IPS-NIHi7 (cell line): ENCODE results near the gene PREX1.
"Not testable (repeated sequence)": the region's sequence is repeated elsewhere in the genome, so short reads cannot be mapped to it uniquely, and the experiment has no call there.

ENCODE experiments used
- DNase-seq: peaks from one replicate; pipeline ENCODE4 v3.0.0; 2012; ENCODE audit warnings: mixed read lengths; ENCODE audit errors: extremely low spot score

PREX1 gene

DNA sequence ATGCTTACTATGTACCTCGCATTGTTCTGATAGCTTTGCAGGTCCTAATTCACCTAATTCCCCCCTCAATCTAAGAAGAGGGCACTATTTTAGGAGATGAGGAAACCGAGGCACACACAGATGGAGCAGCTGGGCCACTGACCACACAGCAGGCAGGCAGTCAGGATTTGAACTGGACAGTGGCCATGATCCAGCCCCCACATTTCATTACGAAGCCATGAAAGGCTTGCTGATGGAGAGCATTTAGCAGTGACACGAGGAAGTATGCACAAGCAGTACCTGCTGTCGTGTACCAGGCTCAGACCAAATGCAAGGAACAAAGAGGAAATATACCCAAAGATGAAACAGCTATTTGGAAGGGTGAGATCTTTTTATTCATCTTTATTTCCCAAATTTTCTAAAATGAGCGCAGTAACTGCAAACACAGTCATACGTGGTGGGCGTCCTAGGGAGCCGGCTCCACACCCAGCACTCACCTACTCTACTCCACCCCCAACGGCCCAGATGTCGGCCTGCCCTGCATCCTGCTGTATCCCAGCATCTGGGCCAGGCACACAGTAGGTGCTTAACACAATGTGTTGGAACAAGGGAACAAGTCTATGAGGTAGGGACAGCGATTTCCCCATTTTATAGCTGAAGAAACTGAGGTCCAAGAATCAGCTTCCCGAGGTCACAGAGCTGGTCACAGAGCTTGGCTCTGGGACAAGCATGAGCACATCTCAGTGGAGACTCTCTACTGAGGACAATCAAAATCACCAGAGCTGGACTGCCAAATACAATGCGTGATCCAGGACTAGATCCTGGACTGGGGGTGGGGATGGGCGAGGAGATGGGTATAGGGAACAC, 15.0 kb downstream of the PREX1 start:
- DNase-seq, result no peak

DNA sequence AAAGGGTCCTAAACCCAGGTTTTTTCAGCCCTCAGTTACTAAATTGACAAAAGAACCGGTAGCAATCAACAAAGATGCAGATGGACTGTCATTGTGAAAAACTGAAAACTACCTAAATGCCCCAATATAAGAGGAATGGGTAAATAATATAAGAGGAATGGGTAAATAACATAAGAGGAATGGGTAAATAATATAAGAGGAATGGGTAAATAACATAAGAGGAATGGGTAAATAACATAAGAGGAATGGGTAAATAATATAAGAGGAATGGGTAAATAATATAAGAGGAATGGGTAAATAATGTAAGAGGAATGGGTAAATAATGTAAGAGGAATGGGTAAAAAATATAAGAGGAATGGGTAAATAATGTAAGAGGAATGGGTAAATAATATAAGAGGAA, 15.7 kb downstream of the PREX1 start:
- not testable (repeated sequence) for DNase-seq

DNA sequence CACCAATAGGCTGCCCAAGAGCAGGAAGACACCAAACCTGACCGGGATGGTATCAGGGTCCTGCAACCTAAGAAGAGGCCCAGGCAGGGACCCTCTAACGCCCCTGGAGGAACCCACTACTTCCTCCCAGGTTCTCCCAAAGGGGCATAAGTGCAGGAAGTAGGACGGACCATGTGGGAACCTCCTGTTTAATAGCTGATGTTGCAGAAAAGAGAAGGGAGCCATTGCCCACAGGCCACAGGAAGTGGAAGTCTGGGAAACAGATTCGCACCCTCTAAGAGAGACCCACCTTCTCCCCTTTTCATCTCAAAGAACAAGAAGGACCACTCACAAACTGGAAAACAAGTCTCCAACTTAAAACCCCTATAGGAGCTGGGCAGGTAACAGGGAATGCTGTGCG, 18.1 kb downstream of the PREX1 start:
- DNase-seq, result no peak

DNA sequence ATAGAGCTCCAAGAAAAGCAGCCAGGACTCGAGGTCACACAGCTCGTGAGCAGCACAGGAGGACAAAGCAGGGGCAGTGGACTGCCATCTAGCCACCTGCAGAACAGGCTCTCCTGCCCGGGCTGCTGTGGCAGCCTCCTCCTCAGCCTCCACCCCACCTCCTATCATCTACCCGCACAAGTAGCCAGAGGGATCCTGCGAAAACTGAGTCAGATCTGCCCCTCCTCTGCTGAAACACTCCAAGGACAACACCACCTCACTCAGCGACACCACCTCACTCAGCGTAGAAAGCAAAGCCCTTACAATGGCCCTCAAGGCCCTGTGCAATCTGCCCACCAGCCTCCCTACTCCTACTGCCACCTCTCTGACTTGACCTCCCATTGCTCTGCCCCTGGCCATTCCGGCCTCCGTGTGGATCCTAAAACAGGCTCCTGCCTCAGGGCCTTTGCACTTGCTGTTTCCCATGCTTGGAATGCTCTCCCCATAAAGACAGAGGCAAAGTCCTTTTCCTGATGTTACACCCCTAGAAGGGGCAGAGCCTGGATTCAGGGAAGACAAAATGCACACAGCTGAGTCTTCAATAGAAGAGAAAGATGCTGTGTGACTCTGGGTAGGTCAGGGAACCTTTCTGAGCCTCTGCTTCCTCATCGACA, 19.3 kb downstream of the PREX1 start:
- no peak for DNase-seq

DNA sequence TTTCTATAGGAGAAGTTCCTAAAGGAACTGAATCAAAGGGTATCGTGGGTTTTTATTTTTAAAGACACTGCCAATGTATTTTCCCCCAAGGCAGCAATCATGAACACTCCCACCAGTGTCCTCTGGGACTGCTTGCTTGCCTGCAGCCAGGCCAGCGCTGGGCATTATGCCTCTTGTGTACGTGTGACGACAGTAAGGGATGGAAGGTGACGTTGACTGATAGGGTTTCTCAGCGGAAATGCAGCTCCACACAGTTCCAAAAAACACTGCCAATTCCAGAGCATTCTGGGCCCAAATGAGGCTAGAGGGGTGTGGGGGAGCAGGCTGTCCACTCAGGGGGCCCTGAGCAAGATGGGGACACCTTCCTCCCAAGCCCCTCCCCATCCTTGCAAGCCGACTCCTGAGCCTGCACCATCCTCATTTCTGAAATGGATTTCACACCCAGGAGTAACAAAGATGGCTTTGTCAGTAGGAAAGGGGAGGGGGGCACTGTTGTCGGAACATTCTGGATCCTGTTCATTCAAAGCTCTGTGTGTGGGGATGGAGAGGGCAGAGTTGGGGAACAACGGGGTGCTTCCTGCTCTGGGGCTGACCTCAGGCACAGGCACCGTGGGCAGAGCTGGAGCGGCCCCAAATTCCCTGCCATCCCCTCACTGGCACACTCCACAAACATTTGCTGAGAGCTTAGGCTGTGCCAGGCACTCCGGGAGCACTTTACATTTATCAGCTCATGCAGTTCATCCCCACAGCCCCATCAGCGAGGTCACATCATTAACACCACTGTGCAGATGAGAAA, 20.0 kb downstream of the PREX1 start:
- DNase-seq, result no peak

DNA sequence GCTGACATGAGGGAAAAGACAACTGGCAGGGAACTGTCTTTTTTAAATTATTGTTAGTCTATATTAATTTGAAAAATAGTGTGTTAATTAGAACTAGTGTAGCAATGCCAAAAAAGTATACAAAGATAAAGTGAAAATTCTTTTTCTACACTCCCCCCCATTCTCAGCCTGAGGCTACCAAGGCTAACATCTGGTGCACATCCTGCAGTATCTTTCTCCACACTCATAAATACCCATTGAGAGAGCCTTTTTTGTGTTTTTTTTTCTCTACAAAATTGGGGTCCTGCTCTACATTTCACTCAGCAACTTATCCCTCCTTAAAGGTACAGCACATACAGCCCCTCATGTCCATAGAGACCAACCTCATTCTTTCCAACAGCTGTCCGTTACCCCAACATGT, 20.7 kb downstream of the PREX1 start:
- no peak for DNase-seq

DNA sequence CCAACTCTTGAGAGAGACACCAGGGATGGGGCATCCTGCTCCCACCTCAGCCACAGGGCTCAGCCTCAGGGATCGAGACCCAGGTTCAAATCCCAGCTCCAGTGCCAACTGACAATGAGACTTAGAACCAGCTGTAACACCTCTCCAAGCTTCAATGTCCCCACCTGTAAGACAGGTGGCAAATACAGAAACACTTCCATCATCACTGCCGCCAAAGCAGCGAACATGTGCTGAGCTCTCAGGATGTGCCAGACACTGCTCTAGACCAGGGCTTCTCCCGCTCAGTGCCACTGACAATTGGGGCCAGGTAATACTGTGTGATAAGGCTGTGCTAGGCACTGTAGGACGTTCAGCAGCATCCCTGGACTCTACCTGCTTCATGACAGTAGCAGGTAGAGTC, 22.1 kb downstream of the PREX1 start:
- DNase-seq, result no peak

DNA sequence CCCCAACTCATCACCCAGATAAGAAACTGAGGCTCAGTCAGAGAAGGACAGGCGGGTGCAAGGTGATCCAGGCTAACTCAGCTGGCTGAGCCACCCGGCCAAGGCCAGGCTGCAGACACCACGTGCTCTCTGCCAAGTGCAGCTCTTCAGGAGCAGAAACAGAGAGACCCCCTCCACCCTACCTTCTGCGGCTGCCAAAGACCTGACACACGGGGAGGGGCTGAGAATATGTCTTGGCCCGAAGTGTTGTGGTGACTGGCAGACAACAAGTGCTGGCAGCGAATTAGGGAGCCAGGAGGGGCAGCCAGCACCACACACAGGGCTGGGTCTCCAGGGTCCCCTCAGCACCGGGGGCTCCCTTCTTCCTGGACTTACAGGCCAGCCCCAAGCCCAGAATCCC, 22.5 kb downstream of the PREX1 start:
- no peak for DNase-seq

DNA sequence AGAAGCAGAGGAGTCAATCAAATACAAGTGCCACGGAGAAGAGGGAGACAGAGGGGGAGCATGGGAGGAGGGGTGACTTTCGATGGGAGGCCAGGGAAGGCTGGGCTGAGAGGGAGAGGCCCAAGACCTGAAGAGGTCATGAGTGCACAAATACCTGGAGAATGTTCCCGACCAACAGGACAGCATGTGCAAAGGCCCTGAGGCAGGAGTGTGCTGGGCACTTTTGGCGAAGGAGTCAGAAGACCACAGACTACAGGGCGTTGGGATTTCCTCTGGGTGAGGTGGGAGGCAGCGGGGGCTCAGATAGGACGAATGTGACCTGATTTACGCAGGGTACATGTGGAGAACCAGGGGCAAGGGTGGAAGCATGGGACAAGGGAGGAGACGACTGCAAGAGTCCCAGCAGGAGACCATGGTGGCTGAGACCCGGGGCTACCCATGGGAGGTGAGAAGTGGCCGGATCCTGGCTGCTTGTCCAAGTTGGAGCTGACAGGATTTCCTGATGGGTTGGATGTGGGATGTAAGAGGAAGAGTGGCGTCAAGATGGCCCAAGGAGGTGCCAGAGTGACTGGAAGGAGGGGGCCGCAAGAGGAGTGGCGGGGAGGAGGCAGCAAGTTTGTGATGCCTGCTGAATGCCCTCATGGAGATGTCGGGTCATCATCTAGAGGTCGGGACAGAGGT, 23.4 kb downstream of the PREX1 start:
- DNase-seq, result no peak

DNA sequence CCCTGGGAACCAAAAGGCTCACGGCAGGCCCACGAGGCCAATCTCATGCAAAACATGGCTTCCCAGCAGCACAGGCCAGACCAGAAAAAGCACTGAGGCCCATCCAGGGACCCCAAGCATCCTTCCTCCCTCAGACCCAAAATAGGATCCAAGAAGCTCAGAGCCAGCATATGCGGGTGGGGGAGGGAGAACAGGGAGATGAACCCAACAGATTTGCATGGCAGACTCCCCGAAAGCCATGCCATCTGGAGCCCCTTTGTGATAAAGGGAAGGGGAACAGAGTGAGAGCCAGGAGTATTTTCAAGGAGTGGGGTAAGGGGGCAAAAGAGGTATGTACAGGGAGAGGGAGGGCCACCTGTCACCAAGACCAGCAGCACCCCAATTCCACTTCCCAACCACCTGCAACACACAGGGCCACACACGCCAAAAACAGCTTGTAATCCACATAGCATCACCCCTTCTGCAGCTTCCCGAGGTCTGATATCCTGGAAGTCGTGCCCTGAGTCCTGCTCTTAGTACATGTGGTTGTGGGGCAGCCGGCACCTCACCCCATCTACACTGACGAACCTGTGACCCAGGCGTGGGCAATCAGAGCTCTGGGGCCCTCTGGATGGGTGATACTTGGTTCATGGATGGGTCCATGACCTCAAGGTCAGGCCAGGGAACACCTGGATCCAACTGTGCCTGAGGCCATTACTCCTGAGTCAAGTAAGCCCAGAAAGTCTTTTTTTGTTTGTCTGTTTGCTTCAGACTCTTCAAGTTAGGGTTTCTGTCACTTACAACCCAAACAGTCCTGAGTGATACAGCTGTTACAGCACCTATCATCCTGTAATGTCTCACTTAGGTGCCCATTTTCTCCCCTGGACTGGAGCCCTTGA, 24.4 kb downstream of the PREX1 start:
- no peak for DNase-seq

DNA sequence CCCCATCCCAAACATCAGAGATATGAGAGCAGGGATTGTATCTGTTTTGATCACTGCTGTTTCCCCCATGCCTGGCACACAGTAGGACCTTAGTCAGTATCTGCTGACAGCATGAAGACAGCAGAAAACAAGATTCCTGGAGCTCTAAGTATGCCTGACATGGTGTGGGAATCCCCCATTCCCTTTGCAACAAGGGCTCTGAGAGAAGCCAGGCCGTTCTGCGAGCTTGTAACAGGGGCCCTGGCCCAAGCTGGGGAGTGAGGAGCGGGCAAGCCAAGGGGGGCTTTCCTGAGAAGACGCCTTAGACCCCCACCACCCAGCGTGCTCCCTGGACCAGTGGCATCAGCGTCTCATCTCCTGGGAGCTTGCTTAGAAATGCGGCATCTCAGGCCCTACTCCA, 25.2 kb downstream of the PREX1 start:
- DNase-seq, result no peak

DNA sequence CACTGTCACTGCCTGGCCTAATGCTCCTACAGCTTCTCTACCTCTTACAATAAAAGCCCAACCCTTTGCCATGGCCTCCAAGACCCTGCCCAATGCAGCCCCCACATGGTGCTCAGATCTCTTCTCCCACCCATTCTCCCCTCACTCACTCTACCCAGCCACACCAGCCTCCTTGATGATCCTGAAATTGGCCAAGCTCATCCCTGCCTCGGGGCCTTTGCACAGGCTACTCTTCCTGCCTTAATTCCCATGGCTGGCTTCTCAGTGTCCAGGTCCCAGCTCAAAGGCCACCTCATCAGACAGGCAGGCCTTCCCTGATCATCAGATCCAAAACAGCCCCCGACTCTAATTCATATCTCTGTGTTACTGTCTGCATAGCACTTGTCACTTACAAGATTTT, 25.6 kb downstream of the PREX1 start:
- no peak for DNase-seq

DNA sequence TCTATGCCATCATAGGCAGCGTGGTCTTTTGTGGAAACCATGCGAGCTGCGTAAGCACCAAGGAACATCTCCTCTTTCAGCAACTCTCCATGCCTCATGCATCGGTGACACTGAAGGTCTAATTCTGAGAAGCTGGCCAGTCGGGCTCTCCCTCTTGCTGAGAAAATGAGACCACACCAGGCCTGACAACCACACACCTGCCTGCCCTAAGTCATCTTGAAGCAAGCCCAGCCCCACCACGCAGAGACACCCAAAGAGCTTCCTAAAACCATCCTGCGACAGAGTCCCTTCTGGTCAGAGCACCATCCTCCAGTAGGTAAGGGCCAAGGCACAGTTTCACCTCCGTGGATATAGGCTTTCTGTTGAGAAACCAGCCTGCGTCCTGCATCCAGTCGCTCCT, 26.6 kb downstream of the PREX1 start:
- DNase-seq, result no peak

DNA sequence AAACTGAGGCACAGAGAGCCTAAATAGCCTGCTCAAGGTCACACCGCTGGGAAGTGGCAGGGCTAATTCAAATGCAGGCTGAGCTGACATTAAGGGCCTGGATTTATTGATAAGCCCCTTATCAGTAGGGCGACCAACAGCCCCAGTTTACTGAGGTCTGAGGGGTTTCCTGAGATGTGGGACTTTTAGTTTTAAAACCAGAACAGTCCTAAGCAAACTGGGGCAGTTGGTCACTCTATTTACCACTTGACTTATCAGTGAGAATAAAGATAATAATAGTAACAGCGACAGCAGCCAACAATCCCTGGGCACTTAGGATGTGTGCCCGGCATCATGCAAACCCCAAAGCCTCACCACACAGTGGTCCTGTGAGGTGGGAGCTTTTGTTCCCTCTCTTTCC, 27.6 kb downstream of the PREX1 start:
- no peak for DNase-seq

DNA sequence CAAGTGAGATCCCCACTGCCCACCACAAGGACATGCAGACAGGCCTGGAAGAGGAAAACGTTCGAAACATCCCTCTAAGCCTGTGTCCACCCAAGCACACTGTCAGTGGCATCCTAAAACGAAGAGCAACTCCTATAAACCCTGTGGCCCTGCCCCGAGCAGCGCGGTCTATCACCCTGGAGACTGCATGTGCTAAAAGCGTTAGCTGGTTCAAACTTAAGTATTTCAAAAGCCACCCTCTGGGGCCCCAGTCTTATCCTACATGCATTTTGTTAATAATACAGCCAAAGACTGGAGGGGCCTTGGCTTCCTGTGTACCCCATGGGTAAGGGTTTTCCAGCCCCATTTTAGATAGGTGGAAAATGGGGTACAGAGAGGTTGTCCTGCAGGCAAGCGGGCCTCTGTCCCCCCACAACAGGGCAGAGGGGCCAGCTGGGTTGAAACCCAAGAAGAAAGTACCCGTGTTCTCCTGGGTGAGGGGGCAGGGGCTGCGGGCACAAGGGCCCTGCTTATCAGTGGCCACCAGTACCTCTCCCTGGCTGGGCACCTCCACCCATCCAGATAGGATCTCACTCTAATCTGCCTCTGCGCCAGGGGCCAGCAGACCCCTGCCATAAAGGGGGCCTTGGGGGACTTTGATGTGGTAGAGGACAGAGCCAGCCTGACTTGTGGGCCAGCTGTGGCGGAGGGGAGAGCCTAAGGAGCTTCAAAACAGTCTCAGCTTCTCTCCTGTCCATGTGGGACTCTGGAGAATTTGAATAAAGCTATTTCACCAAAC, 28.3 kb downstream of the PREX1 start:
- DNase-seq, result no peak

DNA sequence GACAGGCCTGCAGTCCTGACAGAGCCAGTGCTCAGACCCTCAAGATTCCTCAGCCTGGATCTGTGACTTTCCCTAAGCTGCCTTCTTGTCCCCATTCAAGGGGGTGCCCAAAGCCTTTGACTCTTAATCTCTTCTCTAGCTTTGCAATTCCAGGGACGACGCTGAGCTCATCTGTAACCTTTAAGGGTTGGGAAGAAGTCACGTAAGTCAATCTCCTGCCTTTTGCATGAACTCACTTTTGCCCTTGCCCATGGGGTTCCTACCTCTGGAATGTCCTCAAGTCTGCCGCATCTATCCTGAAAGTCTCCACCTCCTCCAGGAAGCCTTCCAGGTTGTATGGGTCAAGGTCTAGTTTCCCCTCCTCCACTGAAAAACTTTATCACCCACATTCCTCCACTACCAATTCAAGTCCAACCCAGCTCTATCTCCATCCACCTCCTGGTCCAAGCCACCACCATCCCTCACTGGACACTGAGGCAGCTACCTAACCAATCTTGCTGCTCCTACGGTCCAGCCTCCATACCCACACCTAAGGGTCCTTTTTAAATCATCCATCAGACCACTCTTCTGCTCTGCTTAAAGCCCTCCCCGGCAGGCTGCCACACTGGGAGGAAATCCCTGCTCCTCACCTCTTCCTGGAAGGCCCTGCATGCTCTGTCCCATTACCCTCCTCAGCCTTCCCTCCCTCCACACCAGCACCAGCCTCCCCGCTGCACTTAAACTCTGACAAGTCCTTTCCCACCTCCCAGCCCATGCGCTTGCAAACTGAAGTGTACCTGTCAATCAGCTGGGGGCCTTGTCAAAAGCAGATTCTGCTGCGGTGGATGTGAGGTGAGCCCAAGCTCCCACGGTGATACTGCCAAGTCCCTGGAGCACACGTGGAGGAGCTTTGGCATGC, 29.7 kb downstream of the PREX1 start:
- peak; percentile 25 for DNase-seq

DNA sequence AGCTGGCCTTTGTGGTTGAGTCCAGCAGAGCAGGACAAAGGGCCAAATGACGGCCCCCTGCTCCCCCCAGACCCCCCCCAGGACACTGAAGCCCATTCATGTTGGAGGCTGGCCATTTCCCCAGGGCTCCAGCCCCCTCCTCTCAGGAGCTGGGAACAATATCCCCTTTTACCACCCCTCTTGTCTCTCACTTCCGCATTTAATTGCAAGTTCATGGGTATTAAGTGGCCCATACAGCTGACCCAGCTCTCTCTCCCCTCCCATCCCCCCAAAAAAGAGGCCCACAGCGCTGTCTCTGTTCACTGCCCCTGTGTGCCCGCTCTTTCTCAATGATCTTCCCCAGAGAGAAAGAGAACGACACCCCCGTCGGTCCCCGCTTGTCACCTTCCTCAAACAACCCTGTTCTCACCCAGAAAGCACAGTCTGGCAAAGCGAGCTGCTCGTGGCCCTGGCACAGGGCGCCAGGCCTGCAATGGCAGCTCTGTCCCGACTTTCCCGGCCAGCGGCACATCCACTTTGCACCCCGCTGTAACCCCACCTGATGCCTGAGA, 30.4 kb downstream of the PREX1 start:
- no peak for DNase-seq

DNA sequence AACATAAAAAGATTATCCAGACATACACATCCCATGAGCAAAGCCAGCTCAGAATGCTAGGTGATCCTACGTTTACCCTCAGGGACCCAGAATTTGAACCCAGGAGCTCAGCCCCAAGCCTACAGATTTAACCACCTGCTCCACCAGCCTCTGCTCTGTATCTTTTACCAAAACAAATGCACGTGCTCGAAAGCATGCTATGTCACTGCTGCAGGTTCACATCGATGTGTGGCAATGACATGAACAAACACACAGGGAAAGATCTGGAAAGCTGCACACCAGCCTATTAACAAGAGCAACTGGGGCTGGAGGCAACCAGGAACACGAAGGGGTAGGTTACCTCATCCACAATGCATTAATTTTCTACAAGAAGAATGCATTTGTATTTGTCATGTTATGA, 32.1 kb downstream of the PREX1 start:
- DNase-seq, result no peak
